CD4-positive, CD25-positive, alpha-beta regulatory T cell (primary cell): ENCODE data around the gene SAMD14. TPM values are rescaled to one million over a fixed set of nuclear protein-coding genes. Genes with fewer than 3 reads are reported as not detected.

Source experiments
- ATAC-seq, 2 donors: fragments of 150-1000 bp; cut with Tn5 transposase; one replicate each; pipeline ENCODE4 v1.10.0; 2021; ENCODE audit warnings: low read depth in 2 of 2, moderate number of reproducible peaks in 2 of 2, moderate library complexity in 1 of 2
- DNase-seq, 3 donors: peaks; one replicate each; pipeline versions ENCODE4 v3.0.0 to v3.0.0-alpha.2; 2012 to 2022; ENCODE audit warnings: mixed read lengths in 1 of 3
- H3K27ac ChIP-seq: one replicate; pipeline ENCODE4 v1.7.0; 2013; ENCODE audit warnings: mild to moderate bottlenecking, low read length; ENCODE audit not compliant: insufficient read depth, poor library complexity, severe bottlenecking
- H3K27me3 ChIP-seq: one replicate; pipeline ENCODE4 v1.7.0; 2013; ENCODE audit warnings: low read length; ENCODE audit not compliant: control insufficient read depth, insufficient read depth
- H3K36me3 ChIP-seq: one replicate; pipeline ENCODE4 v1.7.0; 2013; ENCODE audit warnings: mild to moderate bottlenecking, low read length, moderate library complexity; ENCODE audit not compliant: control insufficient read depth, insufficient read depth
- H3K4me1 ChIP-seq: 2 replicates; pipeline ENCODE4 v1.7.0; 2013; ENCODE audit warnings: mild to moderate bottlenecking, low read length; ENCODE audit not compliant: insufficient read depth, control insufficient read depth, poor library complexity, severe bottlenecking
- H3K4me3 ChIP-seq: one replicate; pipeline ENCODE4 v1.7.0; 2013; ENCODE audit warnings: low read depth, mild to moderate bottlenecking, low read length, moderate library complexity
- H3K9me3 ChIP-seq, 2 experiments: 1 replicate in 1 of 2; 2 replicates in 1 of 2; pipeline ENCODE4 v1.7.0; 2013; ENCODE audit warnings: low read length in 2 of 2, mild to moderate bottlenecking in 1 of 2, moderate library complexity in 1 of 2; ENCODE audit not compliant: control insufficient read depth in 2 of 2
- H3K27ac Mint-ChIP-seq, 3 donors: one replicate each; pipeline ENCODE4 v1.8.0; 2020 to 2022; ENCODE audit warnings: mild to moderate bottlenecking in 3 of 3, mixed read lengths in 3 of 3, moderate library complexity in 2 of 3
- H3K27me3 Mint-ChIP-seq: one replicate; pipeline ENCODE4 v1.8.0; 2022; ENCODE audit warnings: mild to moderate bottlenecking, mixed read lengths
- H3K36me3 Mint-ChIP-seq: one replicate; pipeline ENCODE4 v1.8.0; 2020; ENCODE audit warnings: mixed read lengths
- H3K4me1 Mint-ChIP-seq, 4 donors: one replicate each; pipeline ENCODE4 v1.8.0; 2020 to 2022; ENCODE audit warnings: mixed read lengths in 4 of 4, mild to moderate bottlenecking in 1 of 4
- H3K4me3 Mint-ChIP-seq, 4 donors: one replicate each; pipeline ENCODE4 v1.8.0; 2020 to 2022; ENCODE audit warnings: mild to moderate bottlenecking in 4 of 4, mixed read lengths in 4 of 4, moderate library complexity in 3 of 4
- H3K9me3 Mint-ChIP-seq, 7 donors: one replicate each; pipeline ENCODE4 v1.8.0; 2020 to 2022; ENCODE audit warnings: mixed read lengths in 7 of 7, mild to moderate bottlenecking in 3 of 7, moderate library complexity in 2 of 7
- polyA plus RNA-seq, 4 donors: library from polyadenylated mRNA; unstranded; fragments of 300-500 nt; fragmentation: Illumina TruSeq; gene quantifications; one replicate each; pipeline ENCODE4 v1.2.3, GENCODE V29; 2021
- total RNA-seq: library from RNA; stranded (reverse); gene quantifications from one replicate; pipeline ENCODE4 v1.2.3, GENCODE V29; 2022

The SAMD14 gene
- total and polyA plus RNA-seq, 5 donors from 2014 or later: 0.09 to 0.96 TPM; not detected in 3

DNA sequence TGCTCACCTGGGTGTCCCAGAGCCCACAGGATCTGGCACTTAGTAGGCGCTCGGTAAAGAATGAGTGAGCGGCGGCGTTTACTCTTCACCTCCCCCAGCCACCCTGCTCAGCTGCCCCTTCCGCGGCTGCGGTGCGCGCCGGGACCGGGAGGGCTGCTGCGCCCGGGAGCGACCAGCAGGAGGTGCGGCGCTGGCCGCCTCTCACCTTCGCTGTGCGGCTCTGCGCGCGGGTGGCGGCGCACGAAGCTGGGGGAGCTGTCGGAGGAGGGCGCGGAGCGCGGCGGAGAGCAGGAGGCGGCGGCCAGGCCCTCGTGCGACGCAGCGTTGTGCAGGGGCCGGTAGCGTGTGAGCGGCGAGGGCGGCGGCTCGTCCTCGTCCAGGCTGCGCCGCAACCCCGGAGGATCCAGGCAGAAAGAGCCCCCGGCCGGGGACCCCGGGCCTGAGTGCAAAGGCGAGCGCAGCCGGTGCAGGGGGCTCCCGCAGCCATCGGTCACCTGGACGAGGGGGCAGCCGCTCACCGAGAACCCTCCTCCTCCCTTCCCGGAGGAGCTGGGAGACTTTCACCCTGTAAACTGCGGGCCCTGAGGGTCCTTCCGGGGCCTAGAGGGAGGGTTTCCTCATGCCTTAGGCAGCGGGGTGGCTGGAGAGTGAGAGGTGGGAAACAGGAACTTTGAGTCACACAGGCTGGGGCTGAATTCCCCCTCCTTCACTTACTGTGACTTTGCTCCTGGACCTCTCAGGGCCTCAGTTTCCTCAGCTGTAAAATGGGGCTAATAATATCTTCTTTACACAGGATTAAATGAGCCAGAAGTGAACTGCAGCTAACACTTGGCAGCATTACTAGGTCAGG is 12.5 kb downstream of the SAMD14 start:
- Histone ChIP-seq H3K27me3 (peaks cover 20% of the 10 kb centered on the region), H3K4me3 (no peak overlapping the region), H3K4me1 (peaks cover 7% of the 10 kb centered on the region), H3K36me3 (no peaks in the 10 kb centered on the region), H3K27ac (no peak overlapping the region), H3K9me3 (no peaks in the 10 kb centered on the region)
- H3K4me3 Mint-ChIP-seq: peak overlapping the region in 1 of 4 donors; percentile 52
- peaks cover 0 to 12% (median 8%) of the 10 kb centered on the region in 4 donors for H3K4me1 Mint-ChIP-seq
- no peak overlapping the region for H3K27ac Mint-ChIP-seq
- ATAC-seq (peak; percentile 88), DNase-seq (peak; percentile 21 to 71 (median 50))
- H3K27me3 Mint-ChIP-seq: peaks cover 71% of the 10 kb centered on the region
- H3K9me3 Mint-ChIP-seq: peaks cover 0 to 4% (median 0%) of the 10 kb centered on the region in 7 donors
- H3K36me3 Mint-ChIP-seq: no peaks in the 10 kb centered on the region

DNA sequence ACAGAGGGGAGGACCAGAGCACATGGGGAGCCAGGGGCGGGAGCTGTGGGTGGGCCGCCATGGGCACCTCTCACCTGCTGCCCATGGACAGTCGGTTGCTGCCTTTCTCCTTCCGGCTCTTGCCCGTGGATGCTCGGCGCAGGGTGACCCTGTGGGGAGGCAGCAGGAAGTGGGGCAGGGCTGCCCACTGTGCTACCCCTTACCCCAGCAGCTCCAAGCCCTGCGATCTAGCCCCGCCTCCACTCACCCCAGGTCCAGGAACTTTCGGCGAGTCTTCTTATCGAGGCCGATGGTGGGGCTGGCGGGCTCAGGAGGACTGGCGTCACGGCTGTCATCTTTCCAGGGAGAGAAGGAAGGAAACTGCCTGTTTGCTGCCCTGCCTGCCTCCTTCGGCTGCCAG is 14.2 kb downstream of the SAMD14 start:
- no peak overlapping the region for H3K4me3 Mint-ChIP-seq
- H3K27ac Mint-ChIP-seq: no peak overlapping the region
- no peaks in the 10 kb centered on the region for H3K36me3 Mint-ChIP-seq
- DNase-seq: no peak
- peaks cover 0 to 4% (median 0%) of the 10 kb centered on the region in 7 donors for H3K9me3 Mint-ChIP-seq
- ATAC-seq: no peak
- H3K36me3 ChIP-seq: no peaks in the 10 kb centered on the region
- no peak overlapping the region for H3K27ac ChIP-seq
- no peaks in the 10 kb centered on the region for H3K9me3 ChIP-seq
- H3K27me3 ChIP-seq: peaks cover 20% of the 10 kb centered on the region
- H3K4me3 ChIP-seq: no peak overlapping the region
- H3K4me1 ChIP-seq: peaks cover 7% of the 10 kb centered on the region
- peaks cover 57% of the 10 kb centered on the region for H3K27me3 Mint-ChIP-seq
- peaks cover 0 to 12% (median 8%) of the 10 kb centered on the region in 4 donors for H3K4me1 Mint-ChIP-seq

- DNase-seq: peak in 2 of 3 donors; percentile 26 to 75
- peak in 1 of 2 donors; percentile 30 for ATAC-seq
- H3K36me3 ChIP-seq: no peaks in the 10 kb centered on the region
- H3K27ac Mint-ChIP-seq: peak overlapping the region in 1 of 3 donors; percentile 43
- H3K4me1 Mint-ChIP-seq: peaks cover 0 to 12% (median 8%) of the 10 kb centered on the region in 4 donors
- H3K9me3 ChIP-seq: no peaks in the 10 kb centered on the region
- peaks cover 7% of the 10 kb centered on the region for H3K4me1 ChIP-seq
- peaks cover 49% of the 10 kb centered on the region for H3K27me3 Mint-ChIP-seq
- H3K9me3 Mint-ChIP-seq: peaks cover 0 to 2% (median 0%) of the 10 kb centered on the region in 7 donors
- H3K27ac ChIP-seq: no peak overlapping the region
- H3K36me3 Mint-ChIP-seq: no peaks in the 10 kb centered on the region
- no peak overlapping the region for H3K4me3 ChIP-seq
- no peak overlapping the region for H3K4me3 Mint-ChIP-seq
- H3K27me3 ChIP-seq: peaks cover 16% of the 10 kb centered on the region
These were observed 15.1 kb downstream of the SAMD14 start for GRCh38 chr17:50114849-50115357.

DNA sequence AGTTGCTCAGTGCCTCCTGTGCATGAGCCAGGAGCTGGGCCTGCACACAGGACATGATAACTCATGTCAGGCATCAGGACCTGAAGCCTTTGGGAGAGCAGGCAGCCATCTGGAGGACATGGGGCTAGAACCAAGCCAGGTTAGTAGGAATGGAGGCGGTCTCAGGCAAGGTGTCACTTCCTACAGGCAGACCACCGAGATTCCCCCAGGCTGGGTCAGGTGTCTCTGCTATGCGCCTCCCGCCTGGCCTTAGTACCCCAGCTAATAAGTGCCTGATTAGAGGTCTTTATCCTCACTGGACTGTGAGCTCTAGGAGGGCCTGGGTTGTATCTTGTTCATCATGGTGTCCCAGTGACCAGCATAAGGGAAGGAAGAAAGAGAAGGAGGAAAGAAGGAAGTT is 15.6 kb downstream of the SAMD14 start:
- no peak overlapping the region for H3K4me3 Mint-ChIP-seq
- ATAC-seq (no peak), DNase-seq (no peak)
- Histone ChIP-seq H3K4me1 (peaks cover 7% of the 10 kb centered on the region), H3K9me3 (no peaks in the 10 kb centered on the region), H3K4me3 (no peak overlapping the region), H3K27ac (no peak overlapping the region), H3K36me3 (peaks cover 3% of the 10 kb centered on the region), H3K27me3 (peaks cover 13% of the 10 kb centered on the region)
- peaks cover 0 to 12% (median 8%) of the 10 kb centered on the region in 4 donors for H3K4me1 Mint-ChIP-seq
- peaks cover 0 to 2% (median 0%) of the 10 kb centered on the region in 7 donors for H3K9me3 Mint-ChIP-seq
- H3K36me3 Mint-ChIP-seq: peaks cover 1% of the 10 kb centered on the region
- peaks cover 44% of the 10 kb centered on the region for H3K27me3 Mint-ChIP-seq
- H3K27ac Mint-ChIP-seq: no peak overlapping the region

DNA sequence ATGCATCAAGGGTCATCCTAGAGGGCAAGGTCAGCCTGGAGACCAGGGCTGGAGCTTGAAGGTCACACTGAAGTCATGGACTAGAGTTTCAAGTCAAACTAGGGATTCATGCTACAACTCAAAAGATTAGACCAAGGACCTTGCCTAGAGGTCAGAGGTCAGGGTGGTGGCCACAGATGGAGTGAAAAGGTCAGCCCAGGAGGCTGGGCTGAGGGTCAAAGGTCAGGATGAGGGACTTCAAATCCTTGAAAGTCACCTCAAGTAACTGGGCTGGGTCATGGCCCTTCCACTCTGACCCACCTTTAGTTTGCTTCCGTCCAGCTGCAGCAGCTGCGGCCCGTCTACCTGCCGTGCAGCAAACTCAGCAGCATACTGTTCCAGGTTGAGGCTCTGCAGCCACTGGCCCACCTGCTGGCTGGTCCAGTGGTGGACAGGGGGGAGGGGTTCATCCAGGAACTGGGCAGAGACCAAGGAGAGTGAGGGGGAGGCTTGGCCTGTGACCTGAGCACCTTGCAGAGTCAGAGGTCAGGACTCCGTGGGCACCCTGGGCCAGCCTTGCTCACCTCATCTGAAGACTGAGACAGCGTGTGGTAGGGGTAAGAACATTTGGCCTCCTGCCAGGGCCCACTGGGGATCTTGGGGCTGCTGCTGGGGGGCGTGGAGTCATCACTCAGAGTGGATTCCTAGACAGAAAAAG is 16.2 kb downstream of the SAMD14 start:
- no peak overlapping the region for H3K4me3 ChIP-seq
- DNase-seq: no peak

GRCh38 chr17:50112694-50113093 is 17.3 kb downstream of the SAMD14 start:
- Histone ChIP-seq H3K4me3 (no peak overlapping the region), H3K36me3 (peaks cover 13% of the 10 kb centered on the region), H3K4me1 (peaks cover 6% of the 10 kb centered on the region), H3K9me3 (no peaks in the 10 kb centered on the region), H3K27ac (no peak overlapping the region), H3K27me3 (peaks cover 2% of the 10 kb centered on the region)
- H3K4me1 Mint-ChIP-seq: peaks cover 0 to 9% (median 8%) of the 10 kb centered on the region in 4 donors
- DNase-seq (no peak), ATAC-seq (no peak)
- no peak overlapping the region for H3K4me3 Mint-ChIP-seq
- no peaks in the 10 kb centered on the region for H3K9me3 Mint-ChIP-seq
- peaks cover 9% of the 10 kb centered on the region for H3K36me3 Mint-ChIP-seq
- no peak overlapping the region for H3K27ac Mint-ChIP-seq
- peaks cover 28% of the 10 kb centered on the region for H3K27me3 Mint-ChIP-seq

More for the DNA sequence above, 16.2 kb downstream of the SAMD14 start:
- Histone ChIP-seq H3K9me3 (no peaks in the 10 kb centered on the region), H3K27ac (no peak overlapping the region), H3K4me1 (peaks cover 7% of the 10 kb centered on the region), H3K27me3 (peaks cover 7% of the 10 kb centered on the region), H3K36me3 (peaks cover 8% of the 10 kb centered on the region)
- Mint-ChIP-seq H3K4me3 (no peak overlapping the region), H3K27me3 (peaks cover 39% of the 10 kb centered on the region), H3K27ac (no peak overlapping the region), H3K9me3 (peaks cover 0 to 2% (median 0%) of the 10 kb centered on the region in 7 donors), H3K36me3 (peaks cover 7% of the 10 kb centered on the region), H3K4me1 (peaks cover 0 to 12% (median 8%) of the 10 kb centered on the region in 4 donors)
- no peak for ATAC-seq

DNA sequence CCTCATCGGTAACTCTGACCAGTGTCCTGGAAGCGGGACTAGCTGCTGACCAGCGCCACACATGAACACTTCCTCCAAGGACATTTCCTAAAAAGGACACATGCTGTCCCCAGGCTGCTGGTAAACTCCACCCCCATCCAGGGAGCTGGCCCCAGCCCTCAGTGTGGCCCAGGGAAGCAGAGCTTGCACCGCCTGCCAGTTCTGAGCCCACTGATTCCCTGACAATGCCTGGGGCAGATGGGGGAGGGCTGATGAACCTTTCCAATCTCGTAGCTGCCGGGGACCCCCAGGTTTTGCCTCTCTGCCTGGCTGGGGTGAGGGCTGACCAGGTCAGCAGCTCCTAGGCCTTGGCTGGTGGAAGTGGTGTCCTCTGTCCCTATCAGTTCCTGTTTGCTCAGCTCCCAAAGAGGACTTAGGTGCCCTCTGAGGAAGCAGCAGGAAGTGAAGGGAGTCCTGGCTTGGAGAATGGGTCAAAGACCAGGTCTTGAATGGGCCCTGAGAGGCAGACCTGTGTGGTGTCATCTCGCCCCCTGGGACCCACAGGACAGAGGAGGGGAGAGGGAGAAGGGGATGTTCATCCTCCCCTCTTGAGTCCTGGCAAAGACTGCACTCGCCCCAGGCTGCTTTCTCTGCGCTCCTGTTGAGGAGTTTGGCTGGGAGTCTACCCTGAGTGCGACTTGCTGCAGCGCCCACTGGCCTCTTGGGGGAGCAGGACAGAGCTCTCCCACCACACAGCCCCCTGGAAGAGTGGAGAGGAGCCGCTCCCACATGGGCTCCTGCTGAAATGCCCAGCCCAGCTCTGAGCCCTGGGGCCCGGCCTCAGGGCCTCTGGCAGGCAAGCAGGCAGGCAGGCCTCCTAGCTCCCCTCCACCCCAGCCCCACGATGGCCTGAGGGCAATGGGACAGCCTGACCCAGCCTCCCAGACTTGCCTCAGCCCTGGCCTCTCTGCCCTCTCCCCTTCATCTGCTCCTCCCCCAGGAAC is 18.0 kb downstream of the SAMD14 start:
- Mint-ChIP-seq H3K4me1 (peaks cover 0 to 7% (median 6%) of the 10 kb centered on the region in 4 donors), H3K4me3 (no peak overlapping the region), H3K27ac (no peak overlapping the region), H3K36me3 (peaks cover 11% of the 10 kb centered on the region), H3K27me3 (peaks cover 25% of the 10 kb centered on the region), H3K9me3 (no peaks in the 10 kb centered on the region)
- ATAC-seq (no peak), DNase-seq (no peak)
- no peaks in the 10 kb centered on the region for H3K9me3 ChIP-seq
- no peak overlapping the region for H3K4me3 ChIP-seq
- H3K4me1 ChIP-seq: no peaks in the 10 kb centered on the region
- peaks cover 2% of the 10 kb centered on the region for H3K27me3 ChIP-seq
- H3K36me3 ChIP-seq: peaks cover 16% of the 10 kb centered on the region
- H3K27ac ChIP-seq: no peak overlapping the region
